GM23338 (cell line): Measurements from ENCODE around the gene SCAMP5. TPM values are rescaled to one million over a fixed set of nuclear protein-coding genes. Genes with fewer than 3 reads are reported as not detected.

Experiments used
- ATAC-seq: fragments of 200-7000 bp; cut with Tn5 transposase; 3 replicates; pipeline ENCODE4 v1.9.1; 2020
- DNase-seq: peaks from one replicate; pipeline ENCODE4 v3.0.0-alpha.2; 2015; ENCODE audit warnings: low spot score
- H2AFZ ChIP-seq: fragments of 200-600 bp; sonication (generic); 2 replicates; pipeline ENCODE4 v1.8.0; 2016; ENCODE audit warnings: antibody characterized with exemption, mild to moderate bottlenecking, moderate library complexity
- H3F3A ChIP-seq: fragments of 200-600 bp; sonication (generic); replicated peaks from 2 replicates; pipeline ENCODE4 v1.8.0; 2017; ENCODE audit warnings: antibody characterized with exemption, mixed run types, low read depth
- H3K27ac ChIP-seq: fragments of 200-600 bp; sonication (generic); 2 replicates; pipeline ENCODE4 v1.6.1; 2016; ENCODE audit warnings: low read depth
- H3K27me3 ChIP-seq: fragments of 200-600 bp; sonication (generic); 2 replicates; pipeline ENCODE4 v1.8.0; 2016; ENCODE audit warnings: mild to moderate bottlenecking, mixed run types, moderate library complexity; ENCODE audit not compliant: insufficient read depth
- H3K36me3 ChIP-seq: fragments of 200-600 bp; sonication (generic); 2 replicates; pipeline ENCODE4 v1.8.0; 2016; ENCODE audit warnings: mild to moderate bottlenecking; ENCODE audit not compliant: insufficient read depth
- H3K4me1 ChIP-seq: fragments of 200-600 bp; sonication (generic); 2 replicates; pipeline ENCODE4 v1.8.0; 2016; ENCODE audit warnings: mild to moderate bottlenecking, moderate library complexity; ENCODE audit not compliant: insufficient read depth
- H3K4me2 ChIP-seq: fragments of 200-600 bp; sonication (generic); 2 replicates; pipeline ENCODE4 v1.7.1; 2017; ENCODE audit warnings: mixed run types
- H3K4me3 ChIP-seq: fragments of 200-600 bp; sonication (generic); 2 replicates; pipeline ENCODE4 v1.6.1; 2016; ENCODE audit warnings: mixed run types
- H3K79me2 ChIP-seq: fragments of 200-600 bp; sonication (generic); replicated peaks from 2 replicates; pipeline ENCODE4 v1.8.0; 2017; ENCODE audit warnings: mild to moderate bottlenecking; ENCODE audit not compliant: insufficient read depth
- H3K9me2 ChIP-seq: fragments of 200-600 bp; sonication (generic); 2 replicates; pipeline ENCODE4 v1.8.0; 2017; ENCODE audit not compliant: insufficient read depth
- H4K20me1 ChIP-seq: fragments of 200-600 bp; sonication (generic); replicated peaks from 2 replicates; pipeline ENCODE4 v1.8.0; 2017; ENCODE audit warnings: mild to moderate bottlenecking; ENCODE audit not compliant: insufficient read depth
- H3K27ac Mint-ChIP-seq: 2 replicates; pipeline ENCODE4 v1.8.0; 2020; ENCODE audit warnings: inconsistent platforms, mild to moderate bottlenecking, moderate library complexity, mixed read lengths
- H3K27me3 Mint-ChIP-seq: 3 replicates; pipeline ENCODE4 v1.8.0; 2022; ENCODE audit warnings: low read depth, mild to moderate bottlenecking, moderate library complexity, mixed read lengths, inconsistent platforms; ENCODE audit not compliant: insufficient read depth, poor library complexity
- H3K36me3 Mint-ChIP-seq: 3 replicates; pipeline ENCODE4 v1.8.0; 2021; ENCODE audit warnings: low read depth, mild to moderate bottlenecking, inconsistent platforms, moderate library complexity, mixed read lengths
- H3K4me1 Mint-ChIP-seq: 3 replicates; pipeline ENCODE4 v1.8.0; 2020; ENCODE audit warnings: mild to moderate bottlenecking, inconsistent platforms, mixed read lengths
- H3K4me3 Mint-ChIP-seq: 3 replicates; pipeline ENCODE4 v1.8.0; 2021; ENCODE audit warnings: moderate library complexity, mild to moderate bottlenecking, inconsistent platforms, mixed read lengths
- H3K9me3 Mint-ChIP-seq: 3 replicates; pipeline ENCODE4 v1.8.0; 2020; ENCODE audit warnings: moderate library complexity, mild to moderate bottlenecking, inconsistent platforms, mixed read lengths
- EZH2phosphoT487 ChIP-seq: fragments of 200-600 bp; sonication (generic); IDR thresholded peaks from one replicate; pipeline ENCODE4 v1.8.1; 2018; ENCODE audit warnings: antibody characterized with exemption; ENCODE audit not compliant: unreplicated experiment
- JUNB ChIP-seq: IDR thresholded peaks from one replicate; pipeline ENCODE4 v1.6.1; 2016; ENCODE audit warnings: antibody characterized with exemption; ENCODE audit not compliant: unreplicated experiment
- NANOG ChIP-seq: IDR thresholded peaks from 2 replicates; pipeline ENCODE4 v1.6.1; 2016; ENCODE audit warnings: antibody characterized with exemption, borderline replicate concordance
- POLR2AphosphoS5 ChIP-seq: IDR thresholded peaks from 2 replicates; pipeline ENCODE4 v1.6.1; 2016; ENCODE audit warnings: antibody characterized with exemption, low read depth
- ZNF114 ChIP-seq: fragments of 250-450 bp; sonication (Bioruptor Pico); IDR thresholded peaks from 2 replicates; pipeline ENCODE4 v1.5.0; 2020; ENCODE audit warnings: mild to moderate bottlenecking, moderate library complexity
- polyA plus RNA-seq: library from polyadenylated mRNA; unstranded; fragments of >200 nt; fragmentation: Nextera tagmentation; extraction: Ambion mirVana; gene quantifications from 2 replicates; pipeline ENCODE4 v1.2.1, GENCODE V29; 2016
- total RNA-seq: library from RNA; depleted of rRNA; stranded (reverse); fragments of >200 nt; shearing (Covaris generic); gene quantifications from 2 replicates; pipeline ENCODE4 v1.2.3, GENCODE V29; 2014
- TF ChIP-seq, protein P1 (sequence below): fragments of 250-450 bp; sonication (Bioruptor Pico); IDR thresholded peaks from 2 replicates; pipeline ENCODE4 v1.5.0; 2020; ENCODE audit warnings: mild to moderate bottlenecking, moderate library complexity

The SCAMP5 gene
- total and polyA plus RNA-seq, 2 experiments from 2014 or later = 12.8 to 43.3 TPM

GRCh38 chr15:75068748-75069147, 73.4 kb downstream of the SCAMP5 start:
- no peaks in the 10 kb centered on the region for H3K79me2 ChIP-seq
- H3K36me3 ChIP-seq = no peaks in the 10 kb centered on the region
- no peak overlapping the region for H2AFZ ChIP-seq
- H3K4me3 ChIP-seq = no peak overlapping the region
- Mint-ChIP-seq H3K36me3 (peaks cover 19% of the 10 kb centered on the region), H3K27me3 (peaks cover 9% of the 10 kb centered on the region), H3K4me1 (peaks cover 3% of the 10 kb centered on the region; the same call in 1 of the 3 replicates), H3K9me3 (peaks cover 24% of the 10 kb centered on the region), H3K4me3 (no peak overlapping the region), H3K27ac (no peak overlapping the region)
- no peaks in the 10 kb centered on the region for H3F3A ChIP-seq
- H3K4me2 ChIP-seq = no peak overlapping the region
- no peaks in the 10 kb centered on the region for H3K27me3 ChIP-seq
- no peak for ATAC-seq
- no peak for DNase-seq
- no peak for TF ChIP-seq ZNF114 (CRISPR knock-in tag)
- no peak for TF ChIP-seq JUNB
- no peak for TF ChIP-seq NANOG
- TF ChIP-seq EZH2phosphoT487 = no peak
- TF ChIP-seq, protein P1, sequence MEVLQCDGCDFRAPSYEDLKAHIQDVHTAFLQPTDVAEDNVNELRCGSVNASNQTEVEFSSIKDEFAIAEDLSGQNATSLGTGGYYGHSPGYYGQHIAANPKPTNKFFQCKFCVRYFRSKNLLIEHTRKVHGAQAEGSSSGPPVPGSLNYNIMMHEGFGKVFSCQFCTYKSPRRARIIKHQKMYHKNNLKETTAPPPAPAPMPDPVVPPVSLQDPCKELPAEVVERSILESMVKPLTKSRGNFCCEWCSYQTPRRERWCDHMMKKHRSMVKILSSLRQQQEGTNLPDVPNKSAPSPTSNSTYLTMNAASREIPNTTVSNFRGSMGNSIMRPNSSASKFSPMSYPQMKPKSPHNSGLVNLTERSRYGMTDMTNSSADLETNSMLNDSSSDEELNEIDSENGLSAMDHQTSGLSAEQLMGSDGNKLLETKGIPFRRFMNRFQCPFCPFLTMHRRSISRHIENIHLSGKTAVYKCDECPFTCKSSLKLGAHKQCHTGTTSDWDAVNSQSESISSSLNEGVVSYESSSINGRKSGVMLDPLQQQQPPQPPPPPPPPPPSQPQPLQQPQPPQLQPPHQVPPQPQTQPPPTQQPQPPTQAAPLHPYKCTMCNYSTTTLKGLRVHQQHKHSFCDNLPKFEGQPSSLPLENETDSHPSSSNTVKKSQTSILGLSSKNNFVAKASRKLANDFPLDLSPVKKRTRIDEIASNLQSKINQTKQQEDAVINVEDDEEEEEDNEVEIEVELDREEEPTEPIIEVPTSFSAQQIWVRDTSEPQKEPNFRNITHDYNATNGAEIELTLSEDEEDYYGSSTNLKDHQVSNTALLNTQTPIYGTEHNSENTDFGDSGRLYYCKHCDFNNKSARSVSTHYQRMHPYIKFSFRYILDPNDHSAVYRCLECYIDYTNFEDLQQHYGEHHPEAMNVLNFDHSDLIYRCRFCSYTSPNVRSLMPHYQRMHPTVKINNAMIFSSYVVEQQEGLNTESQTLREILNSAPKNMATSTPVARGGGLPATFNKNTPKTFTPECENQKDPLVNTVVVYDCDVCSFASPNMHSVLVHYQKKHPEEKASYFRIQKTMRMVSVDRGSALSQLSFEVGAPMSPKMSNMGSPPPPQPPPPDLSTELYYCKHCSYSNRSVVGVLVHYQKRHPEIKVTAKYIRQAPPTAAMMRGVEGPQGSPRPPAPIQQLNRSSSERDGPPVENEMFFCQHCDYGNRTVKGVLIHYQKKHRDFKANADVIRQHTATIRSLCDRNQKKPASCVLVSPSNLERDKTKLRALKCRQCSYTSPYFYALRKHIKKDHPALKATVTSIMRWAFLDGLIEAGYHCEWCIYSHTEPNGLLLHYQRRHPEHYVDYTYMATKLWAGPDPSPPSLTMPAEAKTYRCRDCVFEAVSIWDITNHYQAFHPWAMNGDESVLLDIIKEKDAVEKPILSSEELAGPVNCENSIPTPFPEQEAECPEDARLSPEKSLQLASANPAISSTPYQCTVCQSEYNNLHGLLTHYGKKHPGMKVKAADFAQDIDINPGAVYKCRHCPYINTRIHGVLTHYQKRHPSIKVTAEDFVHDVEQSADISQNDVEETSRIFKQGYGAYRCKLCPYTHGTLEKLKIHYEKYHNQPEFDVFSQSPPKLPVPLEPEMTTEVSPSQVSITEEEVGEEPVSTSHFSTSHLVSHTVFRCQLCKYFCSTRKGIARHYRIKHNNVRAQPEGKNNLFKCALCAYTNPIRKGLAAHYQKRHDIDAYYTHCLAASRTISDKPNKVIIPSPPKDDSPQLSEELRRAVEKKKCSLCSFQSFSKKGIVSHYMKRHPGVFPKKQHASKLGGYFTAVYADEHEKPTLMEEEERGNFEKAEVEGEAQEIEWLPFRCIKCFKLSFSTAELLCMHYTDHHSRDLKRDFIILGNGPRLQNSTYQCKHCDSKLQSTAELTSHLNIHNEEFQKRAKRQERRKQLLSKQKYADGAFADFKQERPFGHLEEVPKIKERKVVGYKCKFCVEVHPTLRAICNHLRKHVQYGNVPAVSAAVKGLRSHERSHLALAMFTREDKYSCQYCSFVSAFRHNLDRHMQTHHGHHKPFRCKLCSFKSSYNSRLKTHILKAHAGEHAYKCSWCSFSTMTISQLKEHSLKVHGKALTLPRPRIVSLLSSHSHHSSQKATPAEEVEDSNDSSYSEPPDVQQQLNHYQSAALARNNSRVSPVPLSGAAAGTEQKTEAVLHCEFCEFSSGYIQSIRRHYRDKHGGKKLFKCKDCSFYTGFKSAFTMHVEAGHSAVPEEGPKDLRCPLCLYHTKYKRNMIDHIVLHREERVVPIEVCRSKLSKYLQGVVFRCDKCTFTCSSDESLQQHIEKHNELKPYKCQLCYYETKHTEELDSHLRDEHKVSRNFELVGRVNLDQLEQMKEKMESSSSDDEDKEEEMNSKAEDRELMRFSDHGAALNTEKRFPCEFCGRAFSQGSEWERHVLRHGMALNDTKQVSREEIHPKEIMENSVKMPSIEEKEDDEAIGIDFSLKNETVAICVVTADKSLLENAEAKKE (CRISPR knock-in tag) = no peak
- no peak for TF ChIP-seq POLR2AphosphoS5
- no peaks in the 10 kb centered on the region for H3K9me2 ChIP-seq
- no peaks in the 10 kb centered on the region; the same call in 1 of the 2 replicates for H3K4me1 ChIP-seq
- H4K20me1 ChIP-seq = no peaks in the 10 kb centered on the region
- H3K27ac ChIP-seq = no peak overlapping the region

DNA sequence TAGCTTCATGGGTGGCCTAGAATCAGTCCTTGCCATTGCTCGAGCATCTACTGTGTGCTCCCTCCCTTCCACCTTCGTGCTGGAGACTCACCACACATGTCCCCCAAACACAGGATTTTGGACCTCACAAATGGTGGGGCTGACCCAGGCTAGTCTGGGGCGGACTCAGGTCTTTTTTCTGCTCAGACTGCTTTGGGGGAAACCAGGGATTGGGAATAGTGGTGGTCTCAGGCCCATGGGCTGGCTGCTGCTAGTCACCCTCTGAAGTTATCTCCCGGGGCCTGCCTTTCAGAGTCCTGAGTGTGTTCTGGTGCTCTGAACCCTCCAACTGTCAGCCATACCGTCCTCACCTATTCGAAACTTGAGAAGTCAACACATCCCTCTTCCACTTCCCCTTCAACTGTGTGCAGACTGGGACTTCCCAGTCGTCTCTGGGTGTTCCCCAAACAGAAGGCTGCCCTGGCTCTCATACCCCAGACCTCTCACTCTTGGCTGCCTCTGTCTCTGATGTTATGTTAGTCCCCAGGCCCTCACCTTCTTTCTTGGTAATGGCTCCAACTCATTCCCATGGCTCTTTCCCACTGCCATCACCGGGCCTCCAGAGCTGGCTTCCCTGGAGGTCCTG, 74.0 kb downstream of the SCAMP5 start:
- no peaks in the 10 kb centered on the region for H4K20me1 ChIP-seq
- no peaks in the 10 kb centered on the region for H3K79me2 ChIP-seq
- no peak overlapping the region for H3K4me2 ChIP-seq
- DNase-seq (no peak), ATAC-seq (no peak)
- no peaks in the 10 kb centered on the region; the same call in 2 of the 3 replicates for H3K4me1 Mint-ChIP-seq
- no peak overlapping the region for H2AFZ ChIP-seq
- peaks cover 19% of the 10 kb centered on the region for H3K36me3 Mint-ChIP-seq
- no peaks in the 10 kb centered on the region for H3K27me3 ChIP-seq
- H3K27ac ChIP-seq = no peak overlapping the region
- no peaks in the 10 kb centered on the region; the same call in 1 of the 2 replicates for H3K4me1 ChIP-seq
- H3K4me3 Mint-ChIP-seq = no peak overlapping the region
- peaks cover 31% of the 10 kb centered on the region for H3K9me3 Mint-ChIP-seq
- H3K4me3 ChIP-seq = no peak overlapping the region
- H3K27ac Mint-ChIP-seq = no peak overlapping the region
- H3K9me2 ChIP-seq = no peaks in the 10 kb centered on the region
- H3F3A ChIP-seq = no peaks in the 10 kb centered on the region
- H3K27me3 Mint-ChIP-seq = peaks cover 6% of the 10 kb centered on the region
- H3K36me3 ChIP-seq = no peaks in the 10 kb centered on the region
- TF ChIP-seq, protein P1 (CRISPR knock-in tag) = no peak
